IPS DF 6.9 (cell line): ENCODE data around the gene SRD5A1.

Source experiments
- DNase-seq: peaks from one replicate; pipeline ENCODE4 v3.0.0-alpha.2; 2013; ENCODE audit warnings: low read depth, low spot score
- H3K27ac ChIP-seq: one replicate; pipeline ENCODE4 v1.5.1; 2013; ENCODE audit warnings: low read length, control low read depth
- H3K27me3 ChIP-seq: 2 replicates; pipeline ENCODE4 v1.6.1; 2013; ENCODE audit warnings: mild to moderate bottlenecking, low read length; ENCODE audit not compliant: control insufficient read depth, insufficient read depth
- H3K36me3 ChIP-seq: 2 replicates; pipeline ENCODE4 v1.6.1; 2013; ENCODE audit warnings: low read length; ENCODE audit not compliant: control insufficient read depth, insufficient read depth
- H3K4me1 ChIP-seq: 2 replicates; pipeline ENCODE4 v1.6.1; 2013; ENCODE audit warnings: low read length; ENCODE audit not compliant: control insufficient read depth, insufficient read depth
- H3K4me3 ChIP-seq: 2 replicates; pipeline ENCODE4 v1.5.1; 2013; ENCODE audit warnings: mild to moderate bottlenecking, low read length
- H3K9me3 ChIP-seq: 2 replicates; pipeline ENCODE4 v1.6.1; 2013; ENCODE audit warnings: low read length, inconsistent platforms; ENCODE audit not compliant: control insufficient read depth, insufficient read depth
- whole genome bisulfite sequencing: extraction: QIAGEN DNeasy Blood & Tissue Kit; methylation state at CpG from one replicate; pipeline ENCODE4 v1.1.7; 2013; ENCODE audit warnings: mixed read lengths, missing lambda C conversion rate; ENCODE audit not compliant: insufficient read length, insufficient coverage; 5-methylcytosine and 5-hydroxymethylcytosine counted together

Gene SRD5A1

DNA sequence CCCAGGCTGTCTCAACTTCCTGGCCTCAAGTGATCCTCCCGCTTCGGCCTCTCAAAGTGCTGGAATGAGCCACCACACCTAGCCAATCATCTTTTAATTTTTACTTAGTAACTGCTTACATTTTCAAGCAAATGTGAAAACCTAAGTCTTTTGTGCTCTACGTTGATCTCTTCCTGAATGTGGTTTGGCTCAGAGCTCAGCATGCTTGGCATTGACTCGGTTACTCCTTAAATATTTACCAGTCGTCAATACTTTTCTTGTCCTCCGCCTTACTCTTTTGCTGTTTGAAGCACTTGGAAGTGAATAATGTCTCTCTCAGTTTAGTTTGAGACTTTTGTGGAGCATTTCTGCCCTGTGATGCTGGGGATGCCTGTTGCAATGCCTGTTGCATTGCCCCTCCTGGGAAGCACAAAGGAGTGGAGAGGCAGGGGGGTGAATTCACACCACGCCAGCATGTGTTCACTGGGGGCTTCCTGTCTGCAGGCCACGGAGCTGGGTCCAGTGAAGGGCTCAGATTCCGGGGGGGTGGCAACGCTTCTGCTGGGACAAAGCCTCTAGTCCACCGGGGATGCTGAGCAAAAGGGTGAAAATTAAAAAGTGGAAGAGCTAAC, 66.9 kb downstream of the SRD5A1 start:
- H3K27me3 ChIP-seq = no peaks in the 10 kb centered on the region
- no peak for DNase-seq
- 0 out of 2 replicates have a peak, but pooled peaks cover 4% of the 10 kb centered on the region for H3K4me1 ChIP-seq
- no peak overlapping the region for H3K4me3 ChIP-seq
- no peaks in the 10 kb centered on the region for H3K36me3 ChIP-seq
- no CpG with 5 or more reads among the region's 11 CpGs for WGBS
- no peaks in the 10 kb centered on the region for H3K9me3 ChIP-seq
- no peak overlapping the region for H3K27ac ChIP-seq

GRCh38 chr5:6700685-6701355, 67.6 kb downstream of the SRD5A1 start:
- Histone ChIP-seq H3K9me3 (no peaks in the 10 kb centered on the region), H3K27ac (no peak overlapping the region), H3K4me1 (0 out of 2 replicates have a peak, but pooled peaks cover 4% of the 10 kb centered on the region), H3K27me3 (no peaks in the 10 kb centered on the region), H3K36me3 (no peaks in the 10 kb centered on the region), H3K4me3 (no peak overlapping the region)
- DNase-seq = no peak
- no CpG with 5 or more reads among the region's 12 CpGs for WGBS

DNA sequence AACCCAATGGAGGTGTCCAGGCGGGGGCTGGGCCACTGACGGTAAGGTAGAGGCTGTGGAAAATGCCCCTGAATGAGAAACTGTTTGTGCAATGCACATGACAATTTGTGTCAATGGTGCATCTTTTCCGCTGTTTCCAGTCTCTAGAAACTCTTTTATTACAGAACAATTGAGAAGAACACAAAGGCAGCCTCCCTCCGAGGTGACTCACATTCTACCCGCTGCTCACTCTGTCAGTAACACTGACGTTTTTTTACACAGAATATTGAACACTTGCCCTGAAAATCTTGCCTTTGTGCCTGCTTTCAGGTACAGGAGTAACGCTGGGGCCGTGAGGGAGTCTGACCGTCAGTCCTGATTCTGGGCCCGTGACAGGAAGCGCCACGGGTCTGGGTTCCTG, 68.3 kb downstream of the SRD5A1 start:
- Histone ChIP-seq H3K27me3 (no peaks in the 10 kb centered on the region), H3K4me3 (no peak overlapping the region), H3K36me3 (no peaks in the 10 kb centered on the region), H3K9me3 (no peaks in the 10 kb centered on the region), H3K27ac (no peak overlapping the region), H3K4me1 (0 out of 2 replicates have a peak, but pooled peaks cover 4% of the 10 kb centered on the region)
- no peak for DNase-seq
- WGBS = no CpG with 5 or more reads among the region's 12 CpGs

GRCh38 chr5:6702633-6703032, 69.4 kb downstream of the SRD5A1 start:
- Histone ChIP-seq H3K27me3 (no peaks in the 10 kb centered on the region), H3K9me3 (no peaks in the 10 kb centered on the region), H3K4me1 (0 out of 2 replicates have a peak, but pooled peaks cover 4% of the 10 kb centered on the region), H3K4me3 (no peak overlapping the region), H3K36me3 (no peaks in the 10 kb centered on the region), H3K27ac (no peak overlapping the region)
- no CpG with 5 or more reads among the region's 6 CpGs for WGBS
- DNase-seq = no peak

GRCh38 chr5:6703806-6704205, 70.6 kb downstream of the SRD5A1 start:
- no peak for DNase-seq
- Histone ChIP-seq H3K27me3 (no peaks in the 10 kb centered on the region), H3K36me3 (no peaks in the 10 kb centered on the region), H3K9me3 (no peaks in the 10 kb centered on the region), H3K27ac (no peak overlapping the region), H3K4me3 (no peak overlapping the region), H3K4me1 (0 out of 2 replicates have a peak, but pooled peaks cover 4% of the 10 kb centered on the region)
- no CpG with 5 or more reads among the region's 6 CpGs for WGBS

GRCh38 chr5:6704361-6704851, 71.2 kb downstream of the SRD5A1 start:
- H3K9me3 ChIP-seq = no peaks in the 10 kb centered on the region
- 0 out of 2 replicates have a peak, but pooled peaks cover 4% of the 10 kb centered on the region for H3K4me1 ChIP-seq
- H3K36me3 ChIP-seq = no peaks in the 10 kb centered on the region
- H3K4me3 ChIP-seq = no peak overlapping the region
- no peak for DNase-seq
- H3K27me3 ChIP-seq = no peaks in the 10 kb centered on the region
- H3K27ac ChIP-seq = no peak overlapping the region
- no CpG with 5 or more reads among the region's 11 CpGs for WGBS

DNA sequence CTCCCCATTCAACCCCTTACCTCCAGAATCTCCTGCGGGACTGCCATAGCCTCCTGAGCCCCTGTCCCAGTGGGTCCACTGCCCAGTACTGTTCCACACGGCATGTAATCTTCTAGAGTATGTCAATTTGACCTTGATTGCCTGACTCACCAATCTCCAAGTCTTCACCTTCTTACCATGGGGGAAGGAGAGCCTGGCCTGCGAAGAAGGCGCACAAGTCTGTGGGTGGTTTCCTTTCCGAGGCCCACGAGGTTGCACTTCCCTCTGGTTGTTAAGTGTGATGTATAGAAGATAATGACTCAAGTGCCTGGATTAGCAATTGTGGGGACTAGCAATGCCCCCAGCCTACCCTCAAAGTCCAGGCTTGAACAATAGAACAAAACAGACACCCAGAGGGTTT, 71.8 kb downstream of the SRD5A1 start:
- no CpG with 5 or more reads among the region's 6 CpGs for WGBS
- Histone ChIP-seq H3K27ac (no peak overlapping the region), H3K4me1 (0 out of 2 replicates have a peak, but pooled peaks cover 3% of the 10 kb centered on the region), H3K36me3 (no peaks in the 10 kb centered on the region), H3K9me3 (no peaks in the 10 kb centered on the region), H3K27me3 (no peaks in the 10 kb centered on the region), H3K4me3 (no peak overlapping the region)
- DNase-seq = no peak

DNA sequence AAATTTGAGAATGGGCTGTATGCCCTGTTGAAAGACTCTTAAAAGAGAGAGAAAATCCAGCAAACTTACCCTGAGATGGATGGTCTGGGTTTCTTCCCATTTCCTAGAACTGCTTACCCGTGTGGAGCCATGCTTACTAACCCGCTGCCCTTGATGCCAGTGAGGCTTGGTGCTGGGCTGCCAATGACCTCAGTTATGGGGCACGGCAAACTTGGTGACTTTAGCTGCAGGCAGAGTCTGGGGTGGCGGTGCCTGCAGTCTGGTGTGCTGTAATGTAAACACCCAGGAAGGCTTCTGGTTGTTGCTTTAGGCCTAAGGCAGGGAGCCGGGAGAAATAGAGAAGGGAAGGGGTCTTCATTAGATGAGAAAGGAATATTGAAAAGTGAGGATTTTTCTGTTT, 72.7 kb downstream of the SRD5A1 start:
- Histone ChIP-seq H3K27me3 (no peaks in the 10 kb centered on the region), H3K9me3 (no peaks in the 10 kb centered on the region), H3K36me3 (no peaks in the 10 kb centered on the region), H3K4me1 (0 out of 2 replicates have a peak, but pooled peaks cover 2% of the 10 kb centered on the region), H3K4me3 (no peak overlapping the region), H3K27ac (no peak overlapping the region)
- no CpG with 5 or more reads among the region's 5 CpGs for WGBS
- no peak for DNase-seq

DNA sequence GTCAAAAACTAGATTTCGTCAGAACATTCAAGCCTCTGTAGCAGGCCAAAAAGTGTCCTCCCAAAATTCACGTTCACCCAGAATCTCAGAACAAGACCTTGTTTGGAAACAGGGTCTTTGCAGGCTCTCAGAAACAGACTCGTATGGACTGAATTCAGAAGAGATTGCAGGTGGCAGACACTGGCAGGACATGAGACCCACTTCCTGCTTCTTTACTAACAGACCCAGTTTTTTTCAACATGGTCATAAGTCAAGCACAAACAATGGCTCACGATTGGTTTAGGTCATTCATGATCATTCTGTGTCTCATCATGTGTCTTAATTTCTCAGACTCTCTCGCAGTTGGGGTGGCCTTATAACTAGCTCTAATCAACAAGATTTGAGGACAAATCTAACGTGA, 74.6 kb downstream of the SRD5A1 start:
- H3K36me3 ChIP-seq = no peaks in the 10 kb centered on the region
- no peaks in the 10 kb centered on the region for H3K4me1 ChIP-seq
- DNase-seq = no peak
- H3K9me3 ChIP-seq = no peaks in the 10 kb centered on the region
- no peak overlapping the region for H3K27ac ChIP-seq
- WGBS = no CpG with 5 or more reads among the region's 6 CpGs
- no peak overlapping the region for H3K4me3 ChIP-seq
- H3K27me3 ChIP-seq = no peaks in the 10 kb centered on the region

- Histone ChIP-seq H3K27ac (no peak overlapping the region), H3K4me1 (no peaks in the 10 kb centered on the region)
- no CpG with 5 or more reads among the region's 1 CpG for whole genome bisulfite sequencing
Measured at GRCh38 chr5:6708814-6709213, 75.6 kb downstream of the SRD5A1 start.

More at GRCh38 chr5:6708814-6709213, 75.6 kb downstream of the SRD5A1 start:
- DNase-seq = no peak
- H3K9me3 ChIP-seq = no peaks in the 10 kb centered on the region
- no peaks in the 10 kb centered on the region for H3K27me3 ChIP-seq
- H3K4me3 ChIP-seq = no peak overlapping the region
- H3K36me3 ChIP-seq = no peaks in the 10 kb centered on the region
